SK-N-SH treated with all-trans-retinoic acid at 6 μM for 48 hours (cell line): ENCODE measurements around the gene MFAP4.

Experiments
- ARNTL ChIP-seq: fragments of 450-650 bp; formaldehyde crosslinking; IDR thresholded peaks from 2 replicates; pipeline ENCODE4 v1.5.0; 2020; ENCODE audit warnings: low read depth, mild to moderate bottlenecking, moderate library complexity, borderline replicate concordance
- PATZ1 ChIP-seq: fragments of 250-450 bp; sonication (Bioruptor Pico); IDR thresholded peaks from 2 replicates; pipeline ENCODE4 v1.8.0; 2020; ENCODE audit warnings: mild to moderate bottlenecking, moderate library complexity, borderline replicate concordance
- RARB ChIP-seq: fragments of 250-450 bp; sonication (Bioruptor Pico); IDR thresholded peaks from 2 replicates; pipeline ENCODE4 v1.8.0; 2021; ENCODE audit warnings: mild to moderate bottlenecking, moderate library complexity
- ZNF8 ChIP-seq: fragments of 450-650 bp; formaldehyde crosslinking; IDR thresholded peaks from 2 replicates; pipeline ENCODE4 v1.5.0; 2020; ENCODE audit warnings: mild to moderate bottlenecking, moderate library complexity

GRCh38 chr17:19354748-19355147 lies 32.2 kb downstream of the MFAP4 start:
- TF ChIP-seq ZNF8 (no peak), RARB (no peak), PATZ1 (CRISPR knock-in tag) (no peak), ARNTL (CRISPR knock-in tag) (no peak)
